Subcutaneous abdominal adipose tissue (tissue), 5 donors: ENCODE measurements around the gene SEC24B.
A peak's percentile ranks its signal among the peaks of the same experiment; 100 is the strongest.

Experiments used
- H3K27ac ChIP-seq: one replicate; pipeline ENCODE4 v1.7.0; 2013; ENCODE audit warnings: low read depth, mild to moderate bottlenecking, inconsistent platforms, low read length, moderate library complexity
- H3K27me3 ChIP-seq, 5 donors: one replicate each; pipeline ENCODE4 v1.7.0; 2013; ENCODE audit warnings: low read length in 5 of 5, inconsistent platforms in 1 of 5; ENCODE audit not compliant: control insufficient read depth in 5 of 5, insufficient read depth in 4 of 5
- H3K36me3 ChIP-seq, 5 donors: one replicate each; pipeline ENCODE4 v1.7.0; 2013; ENCODE audit warnings: low read length in 5 of 5; ENCODE audit not compliant: control insufficient read depth in 5 of 5, insufficient read depth in 5 of 5
- H3K4me1 ChIP-seq, 5 donors: one replicate each; pipeline ENCODE4 v1.7.0; 2013; ENCODE audit warnings: low read length in 5 of 5, mild to moderate bottlenecking in 3 of 5, moderate library complexity in 1 of 5; ENCODE audit not compliant: control insufficient read depth in 5 of 5, insufficient read depth in 5 of 5
- H3K4me3 ChIP-seq, 5 donors: one replicate each; pipeline ENCODE4 v1.7.0; 2013; ENCODE audit warnings: low read length in 5 of 5, low read depth in 1 of 5
- H3K9ac ChIP-seq, 5 donors: one replicate each; pipeline ENCODE4 v1.7.0; 2013; ENCODE audit warnings: low read length in 5 of 5, mild to moderate bottlenecking in 4 of 5, moderate library complexity in 3 of 5
- H3K9me3 ChIP-seq, 5 donors: one replicate each; pipeline ENCODE4 v1.7.0; 2013; ENCODE audit warnings: low read length in 5 of 5; ENCODE audit not compliant: control insufficient read depth in 5 of 5
- donor health status: healthy.
- donor health status: healthy.
- donor health status: healthy.
- donor health status: healthy.
- donor health status: healthy.

Gene SEC24B

GRCh38 chr4:109408711-109409110, 24.9 kb upstream of the SEC24B start:
- Histone ChIP-seq H3K4me1 (peaks cover 0 to 14% (median 8%) of the 10 kb centered on the region in 5 donors), H3K4me3 (no peak overlapping the region), H3K36me3 (no peaks in the 10 kb centered on the region), H3K9me3 (no peaks in the 10 kb centered on the region), H3K9ac (no peak overlapping the region), H3K27ac (no peak overlapping the region), H3K27me3 (no peaks in the 10 kb centered on the region)

GRCh38 chr4:109410226-109410625, 23.4 kb upstream of the SEC24B start:
- H3K27me3 ChIP-seq, result no peaks in the 10 kb centered on the region
- H3K36me3 ChIP-seq, result no peaks in the 10 kb centered on the region
- no peaks in the 10 kb centered on the region for H3K9me3 ChIP-seq
- no peak overlapping the region for H3K4me3 ChIP-seq
- H3K9ac ChIP-seq, result no peak overlapping the region
- H3K4me1 ChIP-seq, result peaks cover 0 to 14% (median 8%) of the 10 kb centered on the region in 5 donors
- no peak overlapping the region for H3K27ac ChIP-seq

- H3K36me3 ChIP-seq, result no peaks in the 10 kb centered on the region
- peaks cover 0 to 14% (median 8%) of the 10 kb centered on the region in 5 donors for H3K4me1 ChIP-seq
- H3K4me3 ChIP-seq, result no peak overlapping the region
- no peak overlapping the region for H3K27ac ChIP-seq
- H3K9ac ChIP-seq, result no peak overlapping the region
- no peaks in the 10 kb centered on the region for H3K9me3 ChIP-seq
- H3K27me3 ChIP-seq, result no peaks in the 10 kb centered on the region
Measured at GRCh38 chr4:109410776-109411175, 22.8 kb upstream of the SEC24B start.

GRCh38 chr4:109411964-109412363, 21.7 kb upstream of the SEC24B start:
- H3K9me3 ChIP-seq, result no peaks in the 10 kb centered on the region
- H3K9ac ChIP-seq, result peak overlapping the region in 1 of 5 donors; percentile 17
- no peaks in the 10 kb centered on the region for H3K27me3 ChIP-seq
- H3K27ac ChIP-seq, result no peak overlapping the region
- no peaks in the 10 kb centered on the region for H3K36me3 ChIP-seq
- peaks cover 0 to 14% (median 8%) of the 10 kb centered on the region in 5 donors for H3K4me1 ChIP-seq
- H3K4me3 ChIP-seq, result no peak overlapping the region

- H3K4me3 ChIP-seq, result no peak overlapping the region
- no peaks in the 10 kb centered on the region for H3K9me3 ChIP-seq
- peak overlapping the region in 2 of 5 donors; percentile 2 to 17 for H3K9ac ChIP-seq
- H3K27me3 ChIP-seq, result no peaks in the 10 kb centered on the region
- H3K4me1 ChIP-seq, result peaks cover 0 to 14% (median 8%) of the 10 kb centered on the region in 5 donors
- H3K27ac ChIP-seq, result no peak overlapping the region
- no peaks in the 10 kb centered on the region for H3K36me3 ChIP-seq
Measured at GRCh38 chr4:109412776-109413175, 20.8 kb upstream of the SEC24B start.

GRCh38 chr4:109414938-109415337, 18.7 kb upstream of the SEC24B start:
- H3K36me3 ChIP-seq, result no peaks in the 10 kb centered on the region
- no peaks in the 10 kb centered on the region for H3K27me3 ChIP-seq
- no peak overlapping the region for H3K4me3 ChIP-seq
- H3K4me1 ChIP-seq, result peaks cover 0 to 14% (median 8%) of the 10 kb centered on the region in 5 donors
- no peak overlapping the region for H3K9ac ChIP-seq
- no peak overlapping the region for H3K27ac ChIP-seq
- no peaks in the 10 kb centered on the region for H3K9me3 ChIP-seq

GRCh38 chr4:109418588-109418987, 15.0 kb upstream of the SEC24B start:
- Histone ChIP-seq H3K27ac (no peak overlapping the region), H3K4me1 (peaks cover 0 to 4% (median 0%) of the 10 kb centered on the region in 5 donors), H3K27me3 (no peaks in the 10 kb centered on the region), H3K9me3 (no peaks in the 10 kb centered on the region), H3K36me3 (no peaks in the 10 kb centered on the region), H3K4me3 (no peak overlapping the region), H3K9ac (no peak overlapping the region)

GRCh38 chr4:109419679-109420078, 13.9 kb upstream of the SEC24B start:
- Histone ChIP-seq H3K27me3 (no peaks in the 10 kb centered on the region), H3K9ac (no peak overlapping the region)

GRCh38 chr4:109424093-109424841, 9.3 kb upstream of the SEC24B start:
- H3K27me3 ChIP-seq, result no peaks in the 10 kb centered on the region
- no peaks in the 10 kb centered on the region for H3K9me3 ChIP-seq

More at GRCh38 chr4:109419679-109420078, 13.9 kb upstream of the SEC24B start:
- Histone ChIP-seq H3K4me1 (peaks cover 0 to 4% (median 0%) of the 10 kb centered on the region in 5 donors), H3K9me3 (no peaks in the 10 kb centered on the region), H3K4me3 (no peak overlapping the region), H3K36me3 (no peaks in the 10 kb centered on the region), H3K27ac (no peak overlapping the region)

GRCh38 chr4:109425405-109425804, 8.2 kb upstream of the SEC24B start:
- Histone ChIP-seq H3K4me3 (no peak overlapping the region), H3K9me3 (no peaks in the 10 kb centered on the region), H3K27ac (no peak overlapping the region), H3K9ac (no peak overlapping the region), H3K36me3 (peaks cover 0 to 4% (median 0%) of the 10 kb centered on the region in 5 donors), H3K27me3 (no peaks in the 10 kb centered on the region), H3K4me1 (peaks cover 0 to 9% (median 0%) of the 10 kb centered on the region in 5 donors)

More at GRCh38 chr4:109424093-109424841, 9.3 kb upstream of the SEC24B start:
- Histone ChIP-seq H3K9ac (no peak overlapping the region), H3K36me3 (no peaks in the 10 kb centered on the region), H3K4me3 (no peak overlapping the region), H3K27ac (no peak overlapping the region), H3K4me1 (peaks cover 0 to 9% (median 0%) of the 10 kb centered on the region in 5 donors)
